GM12878 (cell line): ENCODE results near the gene PAQR9. TPM values are rescaled to one million over a fixed set of nuclear protein-coding genes. Genes with fewer than 3 reads are reported as not detected.
"Not testable (repeated sequence)": the region's sequence is repeated elsewhere in the genome, so short reads cannot be mapped to it uniquely, and the experiment has no call there.

Experiments
- ATAC-seq: fragments of 200-7000 bp; cut with Tn5 transposase; 3 replicates; pipeline ENCODE4 v1.9.1; 2020; ENCODE audit warnings: mild to moderate bottlenecking, moderate library complexity
- BruUV-seq: library from RNA; stranded (reverse); fragments of 400-500 nt; replicated peaks from 2 replicates; lab custom pipeline; 2021; lab: Mats Ljungman, UMichigan
- CTCF ChIA-PET: fragments of 300-600 bp; sonication (Branson Sonifier 250); formaldehyde crosslinking; extraction: SDS; loops from one replicate; lab custom pipeline; 2021; ENCODE audit warnings: inconsistent platforms; lab: Yijun Ruan, JAX
- POLR2A ChIA-PET: fragments of 350-600 bp; formaldehyde crosslinking; extraction: SDS; loops from one replicate; lab custom pipeline; 2021; ENCODE audit warnings: inconsistent platforms; lab: Charles Lee
- RAD21 ChIA-PET: fragments of 300-600 bp; sonication (Branson Sonifier 250); formaldehyde crosslinking; loops from one replicate; lab custom pipeline; 2023; ENCODE audit warnings: antibody characterized with exemption; ENCODE audit not compliant: unreplicated experiment; lab: Charles Lee
- SMC1A ChIA-PET: fragments of 300-600 bp; sonication (Branson Sonifier 250); formaldehyde crosslinking; loops from one replicate; lab custom pipeline; 2023; ENCODE audit not compliant: unreplicated experiment, uncharacterized antibody; lab: Charles Lee
- DNase-seq: peaks from one replicate; pipeline ENCODE4 v3.0.0-alpha.2; 2011; ENCODE audit warnings: low read depth, low spot score
- FAIRE-seq: peaks from 3 replicates; lab custom pipeline; 2011; peaks lifted over from hg19 to GRCh38; lab: Jason Lieb, UNC
- H2AFZ ChIP-seq: 2 replicates; pipeline ENCODE4 v1.6.0; 2011; ENCODE audit warnings: low read depth, low read length, control low read depth; ENCODE audit not compliant: control insufficient read depth
- H3K27ac ChIP-seq: 2 replicates; pipeline ENCODE4 v1.5.1; 2011; ENCODE audit warnings: control low read depth; ENCODE audit not compliant: control insufficient read depth, insufficient read depth
- H3K27me3 ChIP-seq, 2 experiments: replicated peaks in 1 of 2; 2 replicates each; pipeline versions ENCODE4 v1.6.0 to v1.6.1; 2011; ENCODE audit warnings: low read length in 1 of 2; ENCODE audit not compliant: control insufficient read depth in 2 of 2, insufficient read depth in 2 of 2
- H3K36me3 ChIP-seq, 2 experiments: 2 replicates each; pipeline ENCODE4 v1.5.1; 2011; ENCODE audit warnings: low read length in 1 of 2; ENCODE audit not compliant: control insufficient read depth in 2 of 2, insufficient read depth in 2 of 2
- H3K4me1 ChIP-seq: 2 replicates; pipeline ENCODE4 v1.6.1; 2011; ENCODE audit warnings: mild to moderate bottlenecking, low read length, moderate library complexity, mixed read lengths; ENCODE audit not compliant: control insufficient read depth, insufficient read depth
- H3K4me2 ChIP-seq: 2 replicates; pipeline ENCODE4 v1.6.0; 2011; ENCODE audit warnings: control low read depth; ENCODE audit not compliant: control insufficient read depth, insufficient read depth
- H3K4me3 ChIP-seq: fragments of 200-600 bp; sonication (generic); 2 replicates; pipeline ENCODE4 v1.5.1; 2016
- H3K79me2 ChIP-seq: 2 replicates; pipeline ENCODE4 v1.6.0; 2011; ENCODE audit warnings: low read length; ENCODE audit not compliant: control insufficient read depth, insufficient read depth
- H3K9ac ChIP-seq: 2 replicates; pipeline ENCODE4 v1.8.0; 2011; ENCODE audit warnings: low read length, control low read depth, mixed read lengths; ENCODE audit not compliant: control insufficient read depth, insufficient read depth
- H3K9me3 ChIP-seq: replicated peaks from 3 replicates; pipeline ENCODE4 v1.5.1; 2011; ENCODE audit warnings: mild to moderate bottlenecking, low read length; ENCODE audit not compliant: control insufficient read depth, insufficient read depth
- H4K20me1 ChIP-seq: 2 replicates; pipeline ENCODE4 v1.6.0; 2011; ENCODE audit not compliant: control insufficient read depth, insufficient read depth
- CUX1 ChIP-seq: IDR thresholded peaks from 2 replicates; pipeline ENCODE4 v1.6.1; 2012; ENCODE audit warnings: improper control_type of control experiment, low read depth, low read length; ENCODE audit not compliant: insufficient replicate concordance
- IRF3 ChIP-seq: fragments of 450-650 bp; IDR thresholded peaks from 2 replicates; pipeline ENCODE4 v1.6.1; 2014; ENCODE audit warnings: mild to moderate bottlenecking
- JUNB ChIP-seq: IDR thresholded peaks from 2 replicates; pipeline ENCODE4 v1.6.1; 2016; ENCODE audit warnings: antibody characterized with exemption, mild to moderate bottlenecking
- MEF2A ChIP-seq: IDR thresholded peaks from 2 replicates; pipeline ENCODE4 v1.6.1; 2011; ENCODE audit warnings: low read depth, mild to moderate bottlenecking, low read length, moderate library complexity; ENCODE audit not compliant: insufficient read depth
- MLLT1 ChIP-seq: fragments of 450-650 bp; IDR thresholded peaks from 2 replicates; pipeline ENCODE4 v1.6.1; 2016; ENCODE audit warnings: mild to moderate bottlenecking
- WGBS: methylation state at CpG from one replicate; pipeline ENCODE4 v1.1.6; 2016; ENCODE audit warnings: low lambda C conversion rate; ENCODE audit not compliant: insufficient replicate concordance, insufficient coverage; ENCODE audit errors: missing lambda C conversion rate; 5-methylcytosine and 5-hydroxymethylcytosine counted together
- in situ Hi-C: fragments of 300-500 bp; cut with MboI; formaldehyde crosslinking; loops from 9 replicates; pipeline ENCODE4 v1.14.3; 2018; ENCODE audit warnings: mixed read lengths
- intact Hi-C: fragments of 100-400 bp; cut with micrococcal nuclease; formaldehyde crosslinking; loops from one replicate; pipeline ENCODE4 v1.14.2; 2022; ENCODE audit not compliant: unreplicated experiment
- polyA plus RNA-seq, 11 experiments: library from polyadenylated mRNA; depleted of rRNA in 4 of 11; unstranded in 6 of 11; stranded (reverse) in 5 of 11; fragments of >200 nt; fragmentation: Nextera tagmentation in 4 of 11; fragmentation: Illumina TruSeq in 1 of 11; extraction: Ambion mirVana in 4 of 11; extraction: Trizol in 1 of 11; gene quantifications; 1 replicate in 1 of 11; 2 replicates in 10 of 11; pipeline versions ENCODE4 v1.2.1 to v1.2.3, GENCODE V29; 2011 to 2016; ENCODE audit warnings: inconsistent platforms in 2 of 11, missing spikeins in 2 of 11, low read depth in 1 of 11
- total RNA-seq, 4 experiments: library from RNA; depleted of rRNA in 3 of 4; stranded (reverse); fragments of >200 nt in 3 of 4; fragmentation: Illumina TruSeq in 1 of 4; extraction: Trizol in 1 of 4; gene quantifications; 2 replicates each; pipeline versions ENCODE4 v1.2.1 to v1.2.3, GENCODE V29; 2013 to 2021

Gene PAQR9
- total and polyA plus RNA-seq, 10 of the 15 experiments (the other 5 are each of a cell fraction or from before 2014, with no cell fraction given), result not detected

GRCh38 chr3:142990721-142991120, 27.2 kb upstream of the PAQR9 start (continued):
- TF ChIP-seq MEF2A, result no peak
- no peak for TF ChIP-seq IRF3
- TF ChIP-seq MLLT1, result no peak
- TF ChIP-seq JUNB, result no peak
- TF ChIP-seq CUX1, result no peak

GRCh38 chr3:142988826-142989225, 25.4 kb upstream of the PAQR9 start:
- H3K4me3 ChIP-seq, intact Hi-C loops, H3K4me2 ChIP-seq, H3K36me3 ChIP-seq, in situ Hi-C loops, BruUV-seq, H3K27ac ChIP-seq, H3K79me2 ChIP-seq, H3K9me3 ChIP-seq, POLR2A ChIA-PET, FAIRE-seq, RAD21 ChIA-PET, H2AFZ ChIP-seq, H3K9ac ChIP-seq, H3K27me3 ChIP-seq, DNase-seq, H4K20me1 ChIP-seq, H3K4me1 ChIP-seq, ATAC-seq: not testable (repeated sequence)
- CTCF ChIA-PET, result interaction anchor here (9.8 kb wide), 1 partner anchor 159 kb away, joined by 136 read pairs; no protein-coding TSS in a partner anchor
- WGBS, result 100% methylated on average over 2 of the region's 3 CpGs
- SMC1A ChIA-PET, result interaction anchor here (1.2 kb wide), 1 partner anchor 13 kb away, joined by 5 read pairs; the partner anchor contains the start of gene U2SURP
